Stimulated activated CD4-positive, alpha-beta T cell treated with anti-CD3 and anti-CD28 coated beads, Interleukin-2, amount 100 ng/mL, for 4 hours (primary cell): ENCODE measurements around the gene LNPEP.
"Not testable (repeated sequence)": the region's sequence is repeated elsewhere in the genome, so short reads cannot be mapped to it uniquely, and the experiment has no call there.

ENCODE experiments used
- DNase-seq: peaks from one replicate; pipeline ENCODE4 v3.0.0-alpha.2; 2020; ENCODE audit warnings: low read depth

The LNPEP gene

DNA sequence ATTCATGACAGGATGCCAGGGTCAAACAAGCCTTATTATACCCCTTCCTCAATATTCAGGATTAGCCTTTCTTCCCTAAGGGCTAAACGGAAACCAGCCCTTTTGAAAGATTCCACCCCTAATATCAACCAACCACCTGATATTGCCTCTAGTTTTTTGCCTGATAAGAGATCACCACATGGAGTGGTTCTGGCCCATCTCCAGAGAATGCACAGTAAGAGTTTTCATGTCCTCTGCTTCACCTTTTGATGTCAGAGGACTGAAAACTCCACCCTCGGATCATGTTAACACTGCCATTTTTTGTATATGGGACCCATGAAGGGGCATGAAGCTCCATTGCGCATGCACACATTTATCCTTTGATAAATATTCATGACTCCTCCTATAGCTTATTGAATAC lies 5.8 kb upstream of the LNPEP start:
- no peak for DNase-seq

DNA sequence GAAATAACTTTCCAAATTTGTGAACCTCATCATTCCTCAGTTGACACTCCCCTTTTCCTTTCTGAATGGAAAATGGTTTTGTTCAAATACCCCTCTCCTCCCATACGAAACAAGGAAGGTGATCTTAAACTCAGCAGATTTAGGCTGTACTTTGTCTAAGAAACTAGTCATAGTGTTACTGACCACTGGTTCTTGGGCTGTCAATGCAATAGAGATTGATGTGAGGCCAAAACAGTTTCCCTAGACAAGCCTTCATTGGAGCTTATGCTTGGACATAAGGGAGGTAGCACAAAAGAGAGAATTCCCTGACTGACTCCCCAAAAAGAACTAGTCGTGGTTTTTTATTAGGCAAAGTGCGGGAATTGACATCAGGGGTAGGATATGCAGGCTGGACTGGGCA lies 5.3 kb upstream of the LNPEP start:
- no peak for DNase-seq

DNA sequence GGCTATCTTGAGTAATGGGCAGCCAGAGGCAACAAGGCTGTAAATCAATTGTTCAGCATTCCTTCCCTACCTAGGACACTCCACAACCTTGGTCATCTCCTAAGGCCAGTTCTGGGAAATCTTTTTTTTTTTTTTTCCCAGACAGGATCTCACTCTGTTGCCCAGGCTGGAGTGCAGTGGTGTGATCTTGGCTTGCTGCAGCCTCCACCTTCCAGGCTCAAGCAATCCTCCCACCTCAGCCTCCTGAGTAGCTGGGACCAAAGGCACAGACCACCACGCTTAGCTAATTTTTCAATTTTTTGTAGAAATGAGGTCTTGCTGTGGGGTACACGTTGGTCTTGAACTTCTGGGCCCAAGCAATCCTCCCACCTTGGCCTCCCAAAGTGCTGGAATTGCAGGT lies 4.8 kb upstream of the LNPEP start:
- not testable (repeated sequence) for DNase-seq

DNA sequence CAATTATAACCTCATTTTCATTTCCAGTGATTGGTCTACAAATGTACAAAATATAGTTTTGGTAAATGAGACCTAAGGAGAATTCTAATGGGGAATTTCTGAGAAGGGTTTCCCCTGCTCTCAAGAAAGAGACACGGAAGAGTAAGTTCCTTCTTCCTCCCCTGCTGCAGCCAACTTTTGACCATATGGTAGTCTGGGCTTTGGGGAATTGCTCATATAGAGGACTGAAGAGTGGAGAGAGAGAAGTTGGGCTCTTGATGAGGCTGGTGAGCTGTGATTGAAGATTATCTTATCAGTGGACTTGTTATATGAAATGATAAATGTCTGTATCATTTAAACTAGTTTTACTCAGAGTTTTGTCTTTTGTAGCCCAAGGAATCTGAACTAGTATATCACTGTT lies 4.3 kb upstream of the LNPEP start:
- DNase-seq: no peak

DNA sequence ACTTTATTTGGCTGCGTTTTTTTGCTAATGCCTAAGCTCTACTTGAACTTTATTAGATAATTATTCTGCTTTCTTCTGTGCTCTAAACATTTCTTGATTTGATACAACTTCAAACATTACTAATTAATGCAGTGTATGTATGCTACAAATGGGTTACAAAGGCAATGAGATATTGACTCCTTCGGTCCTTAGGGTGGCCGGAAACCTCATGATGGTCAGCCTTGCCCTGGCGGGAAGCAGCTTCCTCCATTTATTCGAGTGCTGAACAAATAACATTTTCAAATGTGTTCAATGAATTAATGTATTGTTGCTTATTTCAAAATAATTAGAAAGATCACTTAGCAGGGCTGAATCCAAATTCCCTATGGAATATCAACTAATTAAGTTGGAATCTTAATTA lies 3.9 kb upstream of the LNPEP start:
- DNase-seq: no peak

DNA sequence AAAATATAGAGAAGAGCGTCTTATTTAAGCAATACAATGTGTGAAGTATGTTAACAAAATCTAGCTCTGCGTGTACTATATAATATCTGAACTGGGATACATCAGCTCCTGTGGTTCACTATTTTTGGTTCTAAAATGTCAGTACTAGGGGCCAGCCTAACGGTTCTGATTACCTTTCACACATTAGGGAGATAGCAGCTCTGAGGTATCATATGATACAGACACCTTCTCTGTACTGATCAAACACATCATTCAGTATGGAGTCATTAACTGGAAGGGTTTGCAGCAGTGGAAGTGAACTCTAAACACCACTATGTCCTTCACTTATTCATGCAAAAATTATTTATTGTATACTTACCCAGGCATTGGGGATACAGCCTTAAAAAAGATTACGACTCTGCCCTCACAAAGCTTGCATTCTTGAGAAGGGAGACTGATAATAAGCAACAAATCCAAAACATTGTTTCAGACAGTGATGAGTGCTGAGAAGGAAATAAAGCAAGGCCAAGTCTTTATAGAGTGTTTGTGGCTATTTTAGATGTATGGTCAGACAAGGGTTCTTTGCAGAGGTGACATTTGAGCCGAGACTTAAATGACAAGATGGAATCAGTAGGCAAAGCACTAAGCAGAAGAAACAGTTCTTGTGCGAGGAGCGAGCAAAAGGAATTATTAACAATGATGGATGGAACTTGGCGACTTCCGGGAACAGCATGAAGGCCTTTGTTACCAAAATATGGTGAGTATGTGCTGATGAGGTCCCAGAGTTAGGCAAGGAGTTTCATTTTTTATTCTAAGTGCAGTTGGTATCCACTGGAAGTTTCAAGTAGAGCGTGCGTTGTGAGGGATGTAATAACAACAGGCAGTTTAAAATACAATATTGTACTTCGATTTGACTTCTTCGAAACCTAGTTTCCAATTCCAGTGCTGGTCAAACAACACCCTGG lies 1.8 kb upstream of the LNPEP start:
- DNase-seq: no peak

DNA sequence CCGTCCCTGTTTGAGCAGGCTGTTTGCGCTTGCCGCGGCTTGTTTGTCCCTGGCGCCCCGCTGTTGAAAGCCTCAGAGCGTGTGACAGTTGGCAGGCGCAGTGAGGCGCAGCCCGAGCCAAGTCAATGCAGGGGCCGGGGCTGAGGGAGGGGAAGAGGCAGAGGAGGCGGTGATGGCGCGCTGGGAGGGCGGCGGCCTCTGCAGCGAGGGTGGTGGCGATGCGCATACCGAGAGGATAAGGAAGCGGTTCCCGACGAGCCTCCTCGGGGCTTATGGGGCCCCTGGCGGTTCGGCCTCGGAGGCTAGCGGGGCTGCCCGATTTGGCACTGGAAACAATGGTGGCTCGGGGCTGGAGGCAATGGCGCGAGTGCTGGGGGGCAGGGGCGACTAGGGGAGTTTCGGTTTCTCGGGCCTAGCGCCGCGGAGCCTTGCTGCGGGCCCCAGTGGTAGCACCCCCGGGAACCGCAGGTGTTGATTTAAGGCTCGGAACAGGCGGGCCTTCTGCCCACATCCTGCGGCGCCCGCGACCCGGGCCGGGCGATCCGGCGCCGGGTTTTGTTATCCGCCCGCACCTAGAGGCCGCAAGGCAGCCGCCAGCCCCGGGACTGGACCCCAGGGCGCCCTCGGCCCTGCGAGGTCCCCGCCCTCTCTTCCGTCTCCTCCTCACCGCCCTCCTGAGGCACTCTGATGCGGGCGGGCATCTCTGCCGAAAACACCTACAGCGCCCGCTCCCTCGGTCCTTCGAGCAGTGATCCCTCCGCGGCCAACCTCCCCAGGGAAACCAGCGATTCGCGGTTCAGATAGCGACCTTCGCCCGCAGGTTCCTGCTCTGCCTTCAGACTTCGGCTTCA lies 947 bp upstream of the LNPEP start:
- peak; percentile 81 for DNase-seq

DNA sequence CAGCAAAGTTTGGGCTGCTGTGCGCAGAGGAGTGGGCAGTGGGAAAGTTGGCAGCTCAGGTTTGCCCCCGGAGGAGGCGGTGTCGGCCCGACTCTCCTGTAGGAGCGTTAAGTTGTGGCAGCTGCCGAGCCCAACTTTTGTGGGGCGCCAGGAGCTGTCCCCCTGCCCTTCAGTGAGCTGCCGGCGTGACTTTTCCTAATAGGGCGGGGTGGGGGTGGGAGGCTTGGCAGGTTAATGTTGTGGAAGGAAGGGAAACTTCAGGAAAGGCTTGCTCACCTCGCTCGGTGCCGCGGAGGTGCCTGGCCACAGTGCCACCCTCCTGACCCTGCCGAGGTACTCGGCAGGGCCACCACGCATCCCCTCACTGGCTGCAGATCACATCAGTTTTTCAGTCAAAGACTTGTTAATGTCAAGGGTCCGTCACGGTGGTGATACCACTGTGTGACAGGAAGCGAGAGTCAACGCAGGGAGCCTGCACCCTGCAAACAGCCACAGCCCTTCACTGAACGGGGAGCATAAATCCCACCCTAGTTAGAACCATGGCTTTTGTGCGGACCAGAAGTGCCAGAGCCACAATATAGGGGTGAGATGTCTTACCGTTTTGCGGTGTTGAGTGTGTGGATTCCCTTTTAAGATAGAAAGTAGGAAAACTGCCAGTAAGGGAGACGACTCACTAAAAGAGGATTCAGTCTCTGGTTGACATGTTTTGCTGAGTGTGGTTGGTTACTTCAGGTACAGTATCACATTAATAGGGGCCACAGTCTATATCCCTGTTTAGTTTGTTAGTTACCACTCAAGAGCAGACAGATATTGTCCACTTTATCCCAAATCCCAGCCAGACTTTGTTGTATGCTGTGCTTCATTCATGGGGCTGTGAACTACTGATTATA lies 796 bp downstream of the LNPEP start:
- no peak for DNase-seq

DNA sequence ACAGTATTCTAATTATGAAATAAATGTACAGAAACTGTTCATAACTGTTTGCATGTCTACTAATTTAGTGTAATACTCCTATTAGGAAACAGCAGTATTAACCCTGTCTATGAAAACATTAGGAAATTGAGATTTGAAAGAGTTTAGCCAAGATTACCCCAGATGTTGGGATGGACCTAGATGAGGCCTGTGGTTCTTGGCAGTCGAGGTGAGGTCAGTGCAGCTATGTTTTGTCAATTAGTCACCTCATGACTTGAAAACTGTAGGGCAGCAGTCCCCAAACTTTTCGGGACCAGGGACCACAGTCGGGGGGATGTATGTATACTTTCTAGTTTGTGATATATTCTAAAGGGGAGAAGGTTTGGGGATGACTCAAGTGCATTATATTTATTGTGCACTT lies 4.7 kb downstream of the LNPEP start:
- DNase-seq: no peak

DNA sequence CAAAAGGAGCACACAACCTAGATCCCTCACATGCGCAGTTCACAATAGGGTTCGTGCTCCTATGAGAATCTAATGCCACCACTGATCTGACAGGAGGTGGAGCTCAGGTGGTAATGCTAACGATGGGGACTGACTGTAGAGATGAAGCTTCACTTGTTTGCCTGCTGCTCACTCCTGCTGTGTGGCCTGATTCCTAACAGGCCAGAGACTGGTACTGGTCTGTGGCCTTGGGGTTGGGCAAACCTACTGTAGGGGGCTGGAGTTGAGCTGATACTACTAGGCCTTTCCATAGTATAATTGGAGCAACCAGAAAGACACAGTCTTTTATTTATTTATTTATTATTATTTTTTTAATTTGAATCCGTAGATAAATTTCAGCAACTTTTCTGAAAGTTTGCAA lies 5.3 kb downstream of the LNPEP start:
- DNase-seq: no peak

DNA sequence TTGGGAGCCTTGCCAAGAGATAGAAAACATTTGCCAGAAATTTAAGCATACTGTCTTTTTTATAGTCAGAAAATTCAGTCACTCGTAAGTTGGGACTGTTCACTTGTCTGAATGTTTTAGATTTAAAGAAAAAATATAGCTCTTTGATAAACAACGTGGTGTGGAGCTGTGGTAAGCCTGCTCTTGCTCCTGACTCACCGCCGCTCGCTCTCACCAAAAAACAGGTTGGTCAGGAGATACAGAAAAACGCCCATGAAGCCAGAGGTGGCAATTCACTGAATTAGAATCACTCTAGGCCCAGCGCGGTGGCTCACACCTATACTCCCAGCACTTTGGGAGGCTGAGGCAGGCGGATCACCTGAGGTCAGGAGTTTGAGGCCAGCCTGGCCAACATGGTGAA lies 6.2 kb downstream of the LNPEP start:
- DNase-seq: no peak

DNA sequence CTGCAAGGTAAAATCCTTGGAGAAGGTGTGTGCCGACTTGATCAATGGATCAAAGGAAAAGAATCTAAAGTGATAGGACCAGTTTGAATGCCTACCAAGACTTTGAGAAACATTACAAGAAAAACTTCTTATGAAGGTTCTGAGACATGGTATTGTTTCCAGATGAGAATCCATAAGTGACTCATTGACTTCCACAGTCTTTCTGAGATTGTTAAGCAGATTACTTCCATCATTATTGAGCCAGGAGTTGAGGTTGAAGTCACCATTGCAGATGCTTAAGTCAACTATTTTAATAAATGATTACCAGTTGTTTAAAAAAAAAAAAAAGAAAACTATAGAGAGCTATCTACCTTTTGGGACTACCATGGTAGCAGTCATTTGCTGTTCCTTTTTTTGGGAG lies 7.0 kb downstream of the LNPEP start:
- DNase-seq: no peak

DNA sequence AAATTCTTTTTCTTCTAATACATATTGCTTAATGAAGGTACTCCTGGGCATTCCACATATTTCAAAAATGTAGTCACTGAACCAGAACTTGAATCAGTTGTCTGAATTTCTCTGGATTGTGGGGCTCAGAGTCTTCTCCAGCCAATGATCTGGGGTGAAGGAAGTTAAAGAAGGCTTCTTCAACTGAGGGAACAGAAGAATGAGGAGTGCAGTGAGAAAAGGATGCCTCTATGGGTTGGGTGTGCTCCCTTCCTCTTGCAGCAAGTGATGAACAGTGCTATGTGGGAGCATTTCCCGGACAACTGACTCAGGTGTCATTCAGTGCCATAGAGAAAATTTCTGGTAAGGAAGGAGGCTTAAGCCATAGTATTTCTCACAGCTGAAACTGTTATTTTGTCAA lies 7.9 kb downstream of the LNPEP start:
- DNase-seq: no peak

DNA sequence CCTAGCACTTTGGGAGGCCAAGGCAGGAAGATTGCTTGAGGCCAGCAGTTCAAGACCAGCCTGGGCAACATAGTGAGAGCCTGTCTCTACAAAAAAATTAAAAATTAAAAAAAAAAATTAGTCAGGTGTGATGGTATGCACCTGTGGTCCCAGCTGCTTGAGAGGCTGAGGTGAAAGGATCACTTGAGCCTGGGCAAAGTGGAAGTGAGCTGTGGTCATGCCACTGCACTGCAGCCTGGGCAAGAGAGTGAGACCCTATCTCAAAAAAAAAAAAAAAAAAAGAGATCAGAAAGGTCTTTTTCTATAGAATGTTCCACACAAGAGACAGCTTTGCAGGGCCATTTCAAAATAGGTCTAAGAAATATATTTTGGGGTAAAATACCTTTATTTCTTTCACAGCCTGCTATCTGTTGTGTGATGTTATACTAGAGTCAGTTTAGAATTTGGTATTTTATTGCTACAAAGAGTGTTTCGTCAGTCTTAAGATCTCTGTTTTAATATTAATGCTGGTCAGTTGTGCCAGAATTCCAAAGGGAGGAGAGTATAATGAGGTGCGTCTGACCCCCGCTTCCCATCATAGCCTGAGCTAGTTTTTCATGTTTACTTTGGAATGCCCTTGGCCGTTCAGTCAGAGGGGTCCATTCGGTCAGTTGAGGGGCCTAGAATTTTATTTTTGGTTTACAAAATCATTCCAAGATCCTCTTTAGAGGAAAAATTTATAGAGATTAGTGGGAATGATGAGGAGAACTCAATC lies 9.4 kb downstream of the LNPEP start:
- no peak for DNase-seq

DNA sequence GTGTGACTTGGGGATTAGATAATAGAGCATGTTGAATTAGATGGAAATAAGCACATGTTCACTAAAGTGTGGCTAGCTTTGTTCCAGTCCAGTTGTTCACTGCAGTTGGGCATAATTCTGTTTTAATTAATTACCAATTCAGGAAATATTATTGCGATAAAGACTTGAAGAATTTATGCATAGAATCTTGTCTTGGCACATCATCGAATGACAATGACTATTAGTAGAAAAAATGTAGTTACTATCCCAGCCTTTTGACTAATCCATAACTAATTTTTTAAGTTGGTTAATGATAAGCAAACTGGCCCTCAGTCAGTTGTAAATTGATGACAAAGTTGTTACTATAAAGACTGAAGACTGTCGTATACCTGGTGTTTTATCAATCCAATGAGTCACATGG lies 10.5 kb downstream of the LNPEP start:
- no peak for DNase-seq

DNA sequence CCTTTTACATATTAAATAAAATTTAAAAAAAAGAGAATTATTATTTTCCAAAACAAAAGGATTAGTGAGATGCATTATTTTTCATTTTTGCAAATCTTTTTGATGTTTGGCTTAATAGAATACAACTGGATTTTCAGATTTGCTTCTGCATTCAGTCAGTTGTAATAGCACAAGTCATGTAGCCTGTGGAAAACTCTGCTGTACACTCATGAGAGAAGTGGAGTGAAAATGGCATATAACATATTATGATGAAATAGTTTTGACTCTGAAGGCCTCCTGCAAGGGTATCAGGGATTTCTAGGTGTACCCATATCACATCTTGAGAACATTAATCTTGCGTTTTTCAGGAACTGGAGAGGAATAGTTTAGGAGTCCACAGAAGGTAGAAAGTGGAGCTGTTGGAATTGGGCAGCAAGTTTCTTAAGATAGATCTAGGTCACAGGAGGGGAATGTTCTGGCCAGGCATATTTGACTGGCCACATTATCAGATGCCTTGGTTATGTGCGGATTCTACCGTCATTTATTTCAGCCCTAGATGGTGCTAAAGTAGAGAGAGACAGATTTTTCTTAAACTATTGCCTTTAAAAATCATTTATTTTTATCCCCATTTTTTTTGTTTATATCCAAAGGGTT lies 16.4 kb downstream of the LNPEP start:
- no peak for DNase-seq

DNA sequence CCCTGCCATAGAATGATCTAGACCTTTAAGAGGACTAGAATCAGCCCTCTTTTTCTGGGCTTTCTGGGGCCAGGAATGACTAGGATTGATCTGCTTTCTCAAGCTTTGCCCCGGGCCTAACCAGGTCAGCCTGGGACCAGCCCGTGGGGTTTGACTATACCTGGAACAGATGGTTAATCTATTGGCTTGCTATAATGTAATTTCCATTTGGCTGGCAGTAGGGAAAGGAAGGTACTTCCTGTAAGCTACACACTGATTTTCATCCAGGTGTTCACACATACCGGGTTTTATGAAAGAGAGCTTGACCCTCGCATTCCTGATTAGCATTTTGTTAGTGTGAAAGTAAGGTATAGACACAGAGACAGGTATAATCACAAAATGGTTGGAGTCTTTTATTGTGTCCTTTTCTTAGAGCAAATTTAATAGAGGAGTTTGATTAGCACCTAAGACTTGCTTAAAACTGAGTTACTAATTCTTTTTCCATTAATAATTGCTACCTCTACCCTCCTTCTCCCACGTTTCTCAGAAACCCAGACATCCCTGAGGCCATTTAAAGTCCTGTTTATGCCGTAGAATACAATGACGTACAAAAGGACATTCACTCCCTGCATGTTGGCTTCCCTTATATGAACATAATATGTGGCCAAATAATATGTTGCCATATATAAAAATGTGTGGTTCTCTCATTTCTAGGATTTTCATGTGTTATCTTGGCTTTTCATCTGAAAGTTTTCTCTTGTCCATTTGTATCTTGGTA lies 17.3 kb downstream of the LNPEP start:
- no peak for DNase-seq

DNA sequence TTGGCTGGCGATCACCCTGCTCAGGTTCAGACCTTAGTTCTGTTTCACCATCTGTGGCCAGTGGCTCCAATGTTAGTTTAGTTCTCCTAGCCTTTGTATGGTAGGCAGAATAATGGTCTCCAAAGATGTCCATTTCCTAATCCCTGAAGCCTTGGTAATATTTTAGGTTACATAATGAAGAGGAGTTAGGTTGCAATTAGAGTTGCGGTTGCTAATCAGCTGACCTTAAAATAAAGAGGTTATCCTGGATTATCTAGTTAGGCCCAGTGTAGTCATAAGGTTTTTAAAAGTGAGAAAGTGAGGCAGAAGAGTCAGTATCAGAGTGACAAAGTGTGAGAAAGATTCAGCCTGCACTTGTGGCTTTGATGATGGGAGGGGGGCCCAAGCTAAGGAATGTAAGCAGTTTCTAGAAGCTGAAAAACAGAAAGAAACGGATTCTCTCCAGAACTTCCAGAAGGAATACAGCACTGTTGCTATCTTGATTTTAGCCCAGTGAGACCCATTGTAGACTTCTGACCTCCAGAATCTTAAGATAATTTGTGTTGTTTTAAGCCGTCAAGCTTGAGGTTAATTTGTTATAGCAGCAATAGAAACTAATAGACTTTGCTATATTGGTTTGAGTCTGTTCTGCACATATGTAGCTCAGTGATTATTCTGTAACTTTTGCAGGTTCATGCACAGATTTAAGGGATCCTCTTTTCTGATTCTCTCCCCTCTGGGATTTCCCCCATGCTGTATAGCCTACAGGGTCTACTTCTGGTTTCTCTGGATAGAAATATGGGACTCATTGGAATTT lies 21.6 kb downstream of the LNPEP start:
- no peak for DNase-seq

DNA sequence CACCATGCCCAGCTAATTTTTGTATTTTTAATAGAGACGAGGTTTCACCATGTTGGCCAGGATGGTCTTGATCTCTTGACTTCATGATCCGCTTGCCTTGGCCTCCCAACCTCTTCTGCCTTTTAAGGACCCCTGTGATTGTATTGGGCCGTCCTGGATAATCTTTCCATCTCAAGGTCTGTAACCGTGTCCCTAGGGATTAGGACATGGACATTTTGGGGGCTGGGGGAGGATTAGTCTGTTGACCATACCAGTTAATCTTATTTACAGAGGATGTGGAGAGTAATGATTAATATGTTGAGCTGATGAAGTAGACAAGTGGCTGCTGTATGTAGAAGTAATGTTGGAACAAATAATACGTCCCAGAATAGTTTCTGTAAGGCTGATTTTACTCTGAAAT lies 23.1 kb downstream of the LNPEP start:
- no peak for DNase-seq
